Measurements from ENCODE around the gene UNC5A.

DNA sequence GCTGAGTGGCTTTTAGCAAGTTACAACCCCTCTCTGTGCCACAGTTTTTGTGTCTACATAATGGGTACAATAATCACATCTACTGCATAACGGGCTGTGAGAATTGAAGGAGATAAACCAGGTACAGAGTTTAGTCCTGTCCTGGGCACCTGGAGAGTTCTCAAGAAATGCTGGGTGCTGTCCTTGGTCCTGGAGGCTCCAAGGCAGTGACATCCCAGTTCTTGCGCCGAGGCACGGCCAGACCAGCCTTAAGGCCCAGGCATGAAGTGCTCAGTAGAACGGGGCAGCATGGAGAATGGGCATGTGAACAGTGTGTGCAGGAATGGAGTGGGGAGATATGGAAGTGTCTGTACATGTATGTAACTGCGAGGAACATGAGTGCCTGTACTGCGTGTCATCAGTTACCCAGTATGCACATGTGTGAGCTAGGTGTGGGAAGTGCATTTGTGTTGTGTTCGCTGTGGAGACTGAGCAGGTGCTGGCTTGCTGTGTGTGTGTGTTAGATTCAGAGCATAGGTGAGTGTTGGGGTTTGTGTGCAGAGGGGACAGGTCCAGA is 6.3 kb upstream of the UNC5A start:
- TF ChIP-seq, protein P1, sequence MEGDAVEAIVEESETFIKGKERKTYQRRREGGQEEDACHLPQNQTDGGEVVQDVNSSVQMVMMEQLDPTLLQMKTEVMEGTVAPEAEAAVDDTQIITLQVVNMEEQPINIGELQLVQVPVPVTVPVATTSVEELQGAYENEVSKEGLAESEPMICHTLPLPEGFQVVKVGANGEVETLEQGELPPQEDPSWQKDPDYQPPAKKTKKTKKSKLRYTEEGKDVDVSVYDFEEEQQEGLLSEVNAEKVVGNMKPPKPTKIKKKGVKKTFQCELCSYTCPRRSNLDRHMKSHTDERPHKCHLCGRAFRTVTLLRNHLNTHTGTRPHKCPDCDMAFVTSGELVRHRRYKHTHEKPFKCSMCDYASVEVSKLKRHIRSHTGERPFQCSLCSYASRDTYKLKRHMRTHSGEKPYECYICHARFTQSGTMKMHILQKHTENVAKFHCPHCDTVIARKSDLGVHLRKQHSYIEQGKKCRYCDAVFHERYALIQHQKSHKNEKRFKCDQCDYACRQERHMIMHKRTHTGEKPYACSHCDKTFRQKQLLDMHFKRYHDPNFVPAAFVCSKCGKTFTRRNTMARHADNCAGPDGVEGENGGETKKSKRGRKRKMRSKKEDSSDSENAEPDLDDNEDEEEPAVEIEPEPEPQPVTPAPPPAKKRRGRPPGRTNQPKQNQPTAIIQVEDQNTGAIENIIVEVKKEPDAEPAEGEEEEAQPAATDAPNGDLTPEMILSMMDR (IDR thresholded peaks at IDR 0.05) = no peak
- no peak for TF ChIP-seq POLR2A (IDR thresholded peaks at IDR 0.05)

Measured in heart left ventricle (tissue), 13 donors.